ENCODE measurements around the gene PRDM9. TPM values are rescaled to one million over a fixed set of nuclear protein-coding genes. Genes with fewer than 3 reads are reported as not detected.

PRDM9 gene
- total RNA-seq, 1 experiment from 2014 or later: not detected

DNA sequence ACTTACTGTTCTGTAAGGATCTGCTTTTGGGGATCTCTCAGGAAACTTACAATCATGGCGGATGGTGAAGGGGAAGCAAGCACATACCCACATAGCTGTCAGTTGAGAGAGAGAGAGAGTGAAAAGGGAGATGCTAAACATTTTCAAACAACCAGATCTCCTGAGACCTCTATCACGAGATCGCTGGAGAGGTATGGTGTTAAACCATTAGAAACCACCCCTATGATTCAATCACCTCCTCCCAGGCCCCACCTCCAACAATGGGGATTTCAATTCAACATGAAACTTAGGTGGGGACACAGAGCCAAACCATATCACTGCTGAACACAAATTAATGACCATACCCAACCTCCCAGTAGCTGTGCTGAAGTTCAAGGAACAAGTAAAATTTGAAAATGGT is 48.2 kb upstream of the PRDM9 start:
- no peak overlapping the region for H2AK5ac ChIP-seq (ENCODE audit: insufficient read length, low read length)
- Mint-ChIP-seq H3K27ac (no peak overlapping the region), H3K36me3 (ENCODE audit: insufficient read depth in 1 of 3, low read depth in 3 of 3) (peaks cover 0 to 4% (median 0%) of the 10 kb centered on the region in 3 experiments; a peak in 2 of 7 replicates), H3K9me3 (peaks cover 2 to 8% of the 10 kb centered on the region in 2 experiments; a peak in 4 of 5 replicates), H3K4me3 (no peak overlapping the region), H3K27me3 (ENCODE audit: low read depth) (no peaks in the 10 kb centered on the region), H3K4me1 (no peaks in the 10 kb centered on the region)
- no peak for DNase-seq
- no peaks in the 10 kb centered on the region for H3K79me2 ChIP-seq (ENCODE audit: insufficient read depth, low read length)
- no peak overlapping the region for H3T11ph ChIP-seq (ENCODE audit: low read length)
- no peak overlapping the region for H2BK5ac ChIP-seq (ENCODE audit: insufficient read length, low read length)
- H3K4me1 ChIP-seq (ENCODE audit: insufficient read depth, low read length): no peaks in the 10 kb centered on the region
- TF ChIP-seq, protein P1, sequence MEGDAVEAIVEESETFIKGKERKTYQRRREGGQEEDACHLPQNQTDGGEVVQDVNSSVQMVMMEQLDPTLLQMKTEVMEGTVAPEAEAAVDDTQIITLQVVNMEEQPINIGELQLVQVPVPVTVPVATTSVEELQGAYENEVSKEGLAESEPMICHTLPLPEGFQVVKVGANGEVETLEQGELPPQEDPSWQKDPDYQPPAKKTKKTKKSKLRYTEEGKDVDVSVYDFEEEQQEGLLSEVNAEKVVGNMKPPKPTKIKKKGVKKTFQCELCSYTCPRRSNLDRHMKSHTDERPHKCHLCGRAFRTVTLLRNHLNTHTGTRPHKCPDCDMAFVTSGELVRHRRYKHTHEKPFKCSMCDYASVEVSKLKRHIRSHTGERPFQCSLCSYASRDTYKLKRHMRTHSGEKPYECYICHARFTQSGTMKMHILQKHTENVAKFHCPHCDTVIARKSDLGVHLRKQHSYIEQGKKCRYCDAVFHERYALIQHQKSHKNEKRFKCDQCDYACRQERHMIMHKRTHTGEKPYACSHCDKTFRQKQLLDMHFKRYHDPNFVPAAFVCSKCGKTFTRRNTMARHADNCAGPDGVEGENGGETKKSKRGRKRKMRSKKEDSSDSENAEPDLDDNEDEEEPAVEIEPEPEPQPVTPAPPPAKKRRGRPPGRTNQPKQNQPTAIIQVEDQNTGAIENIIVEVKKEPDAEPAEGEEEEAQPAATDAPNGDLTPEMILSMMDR (conservative IDR thresholded peaks at IDR 0.05): no peak
- no peaks in the 10 kb centered on the region for H3K23me2 ChIP-seq (ENCODE audit: insufficient read length, low read depth, low read length, poor library complexity, severe bottlenecking)
- H3K27me3 ChIP-seq (ENCODE audit: insufficient read depth, low read length): no peaks in the 10 kb centered on the region
- H3K9ac ChIP-seq (ENCODE audit: extremely low read depth, insufficient read length, low read length): no peak overlapping the region
- no peaks in the 10 kb centered on the region for H4K20me1 ChIP-seq (ENCODE audit: control insufficient read depth, insufficient read depth, insufficient read length)
- no peak overlapping the region for H2BK120ac ChIP-seq (ENCODE audit: low read depth, low read length, poor library complexity, severe bottlenecking)
- no peak overlapping the region for H2BK12ac ChIP-seq (ENCODE audit: insufficient read length, low read depth, low read length)
- no peaks in the 10 kb centered on the region for H3K9me3 ChIP-seq (ENCODE audit: control insufficient read depth, low read depth, low read length)
- no peak overlapping the region for H3K4me2 ChIP-seq (ENCODE audit: insufficient read depth, insufficient read length, low read length)
- no peak overlapping the region for H3K18ac ChIP-seq (ENCODE audit: insufficient read length, low read depth, low read length)
- H3K27ac ChIP-seq (ENCODE audit: insufficient read length, low read depth, low read length): no peak overlapping the region
- no peak overlapping the region for H4K5ac ChIP-seq (ENCODE audit: insufficient read length, low read depth, low read length)
- H3K79me1 ChIP-seq (ENCODE audit: insufficient read depth, low read depth, low read length, poor library complexity, severe bottlenecking): no peaks in the 10 kb centered on the region
- no peak overlapping the region for H4K91ac ChIP-seq (ENCODE audit: insufficient read length, low read depth, low read length)
- H2AFZ ChIP-seq (ENCODE audit: low read length): no peak overlapping the region
- no peak overlapping the region for H3K14ac ChIP-seq (ENCODE audit: insufficient read depth, low read length)
- no CpG with 5 or more reads among the region's 3 CpGs for WGBS (ENCODE audit: extremely low coverage, insufficient read length, low lambda C conversion rate)
- no peak overlapping the region for H2BK20ac ChIP-seq (ENCODE audit: low read depth, low read length, poor library complexity, severe bottlenecking)
- no peak overlapping the region for H3K4ac ChIP-seq (ENCODE audit: low read depth, low read length)
- no peak overlapping the region for H4K8ac ChIP-seq (replicated peaks; ENCODE audit: insufficient read length, low read depth, low read length)
- no peak overlapping the region for H2BK15ac ChIP-seq (ENCODE audit: low read depth, low read length)
- no peak overlapping the region for H3K23ac ChIP-seq (ENCODE audit: insufficient read length, low read depth, low read length)
- no peak overlapping the region for H3K56ac ChIP-seq (ENCODE audit: insufficient read length, low read depth, low read length)

Measured in H9 (cell line).